Mesenchymal stem cell (in vitro differentiated cells and primary cell): ENCODE measurements around the gene DAB1.

ENCODE experiments used
- DNase-seq: peaks from one replicate; pipeline ENCODE4 v3.0.0-alpha.2; 2013
- H2AFZ ChIP-seq: one replicate; pipeline ENCODE4 v1.6.1; 2013; ENCODE audit warnings: low read depth, mild to moderate bottlenecking, control low read depth, inconsistent platforms, low read length, moderate library complexity
- H2AK5ac ChIP-seq: 2 replicates; pipeline ENCODE4 v1.6.1; 2013; ENCODE audit warnings: low read length, moderate library complexity, mild to moderate bottlenecking, inconsistent platforms; ENCODE audit not compliant: severe bottlenecking
- H2BK120ac ChIP-seq: one replicate; pipeline ENCODE4 v1.6.1; 2013; ENCODE audit warnings: low read depth, mild to moderate bottlenecking, inconsistent platforms, low read length, moderate library complexity
- H2BK12ac ChIP-seq, 2 experiments: one replicate each; pipeline ENCODE4 v1.6.1; 2013; ENCODE audit warnings: inconsistent platforms in 2 of 2, low read length in 2 of 2, mild to moderate bottlenecking in 2 of 2, moderate library complexity in 2 of 2, control low read depth in 1 of 2
- H2BK15ac ChIP-seq: one replicate; pipeline ENCODE4 v1.6.1; 2013; ENCODE audit warnings: mild to moderate bottlenecking, low read depth, inconsistent platforms; ENCODE audit not compliant: poor library complexity, severe bottlenecking
- H2BK5ac ChIP-seq: 2 replicates; pipeline ENCODE4 v1.6.1; 2013; ENCODE audit warnings: low read depth, mild to moderate bottlenecking, low read length, control low read depth, inconsistent platforms; ENCODE audit not compliant: poor library complexity, severe bottlenecking
- H3K14ac ChIP-seq, 2 experiments: one replicate each; pipeline ENCODE4 v1.6.1; 2013; ENCODE audit warnings: inconsistent platforms in 2 of 2, low read length in 2 of 2, control low read depth in 1 of 2, mild to moderate bottlenecking in 1 of 2, moderate library complexity in 1 of 2
- H3K18ac ChIP-seq, 2 experiments: one replicate each; pipeline ENCODE4 v1.6.1; 2013; ENCODE audit warnings: inconsistent platforms in 2 of 2, low read length in 2 of 2, control low read depth in 1 of 2, low read depth in 1 of 2, mild to moderate bottlenecking in 1 of 2
- H3K23ac ChIP-seq, 2 experiments: one replicate each; pipeline ENCODE4 v1.6.1; 2013; ENCODE audit warnings: inconsistent platforms in 2 of 2, low read length in 2 of 2, mild to moderate bottlenecking in 2 of 2, moderate library complexity in 2 of 2, control low read depth in 1 of 2
- H3K27ac ChIP-seq: 2 replicates; pipeline ENCODE4 v1.5.1; 2013; ENCODE audit warnings: mild to moderate bottlenecking, moderate library complexity, low read length, control low read depth, inconsistent platforms; ENCODE audit not compliant: poor library complexity, severe bottlenecking
- H3K27me3 ChIP-seq, 2 experiments: 2 replicates each; pipeline versions ENCODE4 v1.6.1 to v1.7.0; 2013; ENCODE audit warnings: low read length in 2 of 2, mild to moderate bottlenecking in 2 of 2, moderate library complexity in 2 of 2, control low read depth in 1 of 2, inconsistent platforms in 1 of 2; ENCODE audit not compliant: control insufficient read depth in 1 of 2, insufficient read depth in 1 of 2
- H3K36me3 ChIP-seq, 2 experiments: 2 replicates each; pipeline versions ENCODE4 v1.6.1 to v1.7.0; 2013; ENCODE audit warnings: low read length in 2 of 2, control low read depth in 1 of 2, inconsistent platforms in 1 of 2, low read depth in 1 of 2, mild to moderate bottlenecking in 1 of 2; ENCODE audit not compliant: insufficient read depth in 2 of 2, control insufficient read depth in 1 of 2
- H3K4ac ChIP-seq, 2 experiments: one replicate each; pipeline ENCODE4 v1.6.1; 2013; ENCODE audit warnings: inconsistent platforms in 2 of 2, low read length in 2 of 2, mild to moderate bottlenecking in 2 of 2, moderate library complexity in 2 of 2, control low read depth in 1 of 2, low read depth in 1 of 2
- H3K4me1 ChIP-seq: 2 replicates; pipeline ENCODE4 v1.6.1; 2013; ENCODE audit warnings: low read depth, low read length, control low read depth; ENCODE audit not compliant: control insufficient read depth, insufficient read depth
- H3K4me2 ChIP-seq: 2 replicates; pipeline ENCODE4 v1.6.1; 2013; ENCODE audit warnings: low read length, mild to moderate bottlenecking, inconsistent platforms; ENCODE audit not compliant: poor library complexity, severe bottlenecking
- H3K4me3 ChIP-seq, 2 experiments: 2 replicates each; pipeline versions ENCODE4 v1.5.1 to v1.7.0; 2013; ENCODE audit warnings: low read length in 2 of 2, mild to moderate bottlenecking in 2 of 2, control low read depth in 1 of 2, low read depth in 1 of 2; ENCODE audit not compliant: insufficient read depth in 1 of 2
- H3K79me1 ChIP-seq: replicated peaks from 2 replicates; pipeline ENCODE4 v1.6.1; 2013; ENCODE audit warnings: mild to moderate bottlenecking, control low read depth, low read length, inconsistent platforms; ENCODE audit not compliant: poor library complexity, severe bottlenecking
- H3K9ac ChIP-seq: 2 replicates; pipeline ENCODE4 v1.7.0; 2013; ENCODE audit warnings: mild to moderate bottlenecking, low read length, moderate library complexity
- H3K9me3 ChIP-seq: 2 replicates; pipeline ENCODE4 v1.7.0; 2013; ENCODE audit warnings: mild to moderate bottlenecking, low read length; ENCODE audit not compliant: control insufficient read depth
- H4K8ac ChIP-seq: one replicate; pipeline ENCODE4 v1.6.1; 2013; ENCODE audit warnings: inconsistent platforms, mild to moderate bottlenecking, low read length, moderate library complexity
- H4K91ac ChIP-seq: one replicate; pipeline ENCODE4 v1.6.1; 2013; ENCODE audit warnings: mild to moderate bottlenecking, low read length, inconsistent platforms
- WGBS: methylation state at CpG from one replicate; pipeline ENCODE4 v1.1.7; 2013; ENCODE audit warnings: mixed read lengths; 5-methylcytosine and 5-hydroxymethylcytosine counted together

Gene DAB1

DNA sequence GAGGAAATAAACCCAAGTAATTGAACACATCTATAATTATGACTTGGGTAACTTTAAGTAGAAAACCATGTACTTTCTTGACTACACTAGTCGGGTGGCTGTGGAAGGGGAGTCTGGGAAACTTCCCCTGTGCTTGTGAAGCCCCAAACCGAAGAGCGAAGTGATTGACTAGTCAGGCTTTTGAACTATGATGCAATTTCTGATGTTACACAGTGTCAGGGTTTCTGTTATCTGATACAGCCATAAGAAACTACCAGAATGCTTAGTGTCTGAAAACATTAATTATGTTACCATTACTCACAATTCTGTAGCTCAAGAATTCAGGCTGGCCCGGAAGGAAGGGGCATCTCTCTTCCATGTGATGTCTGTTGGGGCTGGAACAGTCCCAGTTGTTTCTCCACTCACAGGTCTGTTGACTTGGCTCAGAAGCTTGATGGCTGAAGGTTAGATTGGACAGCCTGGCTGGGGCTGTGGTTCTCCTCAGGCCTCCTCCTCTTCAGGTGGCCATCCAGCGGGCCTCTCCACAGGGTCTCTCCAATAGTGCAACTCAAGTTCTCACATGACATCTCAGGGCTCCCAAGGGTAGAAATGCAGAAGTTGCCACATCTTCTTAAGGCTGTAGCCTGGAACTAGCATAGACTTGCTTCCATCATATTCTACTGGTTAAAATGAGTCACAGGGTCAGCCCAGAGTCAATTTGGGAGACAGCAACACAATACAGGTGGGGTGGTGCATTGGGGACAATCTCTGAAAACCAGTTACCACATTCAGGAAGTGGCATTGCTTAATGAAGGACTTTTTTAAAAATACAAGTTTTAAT is 449.7 kb downstream of the DAB1 start:
- Histone ChIP-seq H3K4me3 (no peak overlapping the region), H3K4me1 (no peaks in the 10 kb centered on the region), H2BK12ac (no peak overlapping the region), H4K8ac (no peak overlapping the region), H3K18ac (no peak overlapping the region), H3K27me3 (no peaks in the 10 kb centered on the region), H2BK5ac (no peak overlapping the region), H4K91ac (no peak overlapping the region), H3K4me2 (no peak overlapping the region), H2BK15ac (no peak overlapping the region), H2BK120ac (no peak overlapping the region), H3K23ac (no peak overlapping the region), H2AFZ (no peak overlapping the region), H3K9me3 (no peaks in the 10 kb centered on the region), H3K36me3 (no peaks in the 10 kb centered on the region), H3K9ac (no peak overlapping the region), H3K27ac (no peak overlapping the region), H3K79me1 (no peaks in the 10 kb centered on the region), H3K14ac (no peak overlapping the region), H2AK5ac (no peak overlapping the region), H3K4ac (no peak overlapping the region)
- DNase-seq = no peak
- 81% methylated on average over 5 of the region's 5 CpGs for WGBS

DNA sequence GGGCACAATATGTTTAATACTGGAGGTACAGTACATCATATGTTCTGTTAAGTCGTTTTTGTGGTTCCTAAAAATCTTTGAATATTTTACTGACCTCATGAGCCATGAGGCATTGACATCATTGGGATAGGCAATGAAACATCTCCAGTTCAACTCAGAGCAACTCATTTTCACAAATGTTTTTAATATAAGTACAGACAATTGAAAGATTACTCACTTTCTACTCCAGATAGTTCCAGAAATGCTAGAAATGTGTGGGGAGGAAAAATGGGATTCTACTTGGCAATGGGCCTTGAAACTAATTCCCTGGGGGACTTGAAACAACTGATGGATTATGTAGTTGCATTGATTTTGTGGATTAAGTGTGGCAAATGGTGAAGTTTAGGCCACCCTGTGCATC is 450.9 kb downstream of the DAB1 start:
- Histone ChIP-seq H3K27me3 (no peaks in the 10 kb centered on the region), H2AFZ (no peak overlapping the region), H3K14ac (no peak overlapping the region), H3K36me3 (no peaks in the 10 kb centered on the region), H3K27ac (no peak overlapping the region), H2BK120ac (no peak overlapping the region), H4K8ac (no peak overlapping the region), H4K91ac (no peak overlapping the region), H2AK5ac (no peak overlapping the region), H3K4me2 (no peak overlapping the region), H3K79me1 (no peaks in the 10 kb centered on the region), H3K4ac (no peak overlapping the region), H3K18ac (no peak overlapping the region), H3K9ac (no peak overlapping the region), H3K23ac (no peak overlapping the region), H2BK12ac (no peak overlapping the region), H2BK5ac (no peak overlapping the region), H3K9me3 (peaks cover 3% of the 10 kb centered on the region), H2BK15ac (no peak overlapping the region), H3K4me1 (no peaks in the 10 kb centered on the region), H3K4me3 (no peak overlapping the region)
- WGBS = 64% methylated on average over 1 of the region's 1 CpG
- no peak for DNase-seq

DNA sequence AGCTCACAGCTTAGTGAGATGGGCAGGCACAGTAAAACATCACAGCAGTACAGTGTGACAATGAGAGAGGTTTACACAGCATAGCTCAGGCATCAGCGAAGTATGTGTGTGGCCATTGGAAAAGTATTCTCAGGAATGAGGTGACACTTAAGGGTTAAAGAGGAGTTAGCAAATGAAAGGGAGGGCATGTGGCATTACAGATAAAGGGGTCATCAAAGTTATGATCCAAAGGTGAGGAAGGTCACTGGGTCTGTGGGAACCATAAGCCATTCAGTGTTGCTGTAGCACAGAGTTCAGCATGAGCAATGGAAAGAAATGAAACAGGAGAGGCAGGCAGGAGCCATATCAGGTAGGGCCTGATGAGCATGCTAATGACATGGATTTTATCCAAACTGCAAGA is 453.6 kb downstream of the DAB1 start:
- no peaks in the 10 kb centered on the region for H3K36me3 ChIP-seq
- no peak overlapping the region for H2BK15ac ChIP-seq
- no peaks in the 10 kb centered on the region for H3K4me1 ChIP-seq

DNA sequence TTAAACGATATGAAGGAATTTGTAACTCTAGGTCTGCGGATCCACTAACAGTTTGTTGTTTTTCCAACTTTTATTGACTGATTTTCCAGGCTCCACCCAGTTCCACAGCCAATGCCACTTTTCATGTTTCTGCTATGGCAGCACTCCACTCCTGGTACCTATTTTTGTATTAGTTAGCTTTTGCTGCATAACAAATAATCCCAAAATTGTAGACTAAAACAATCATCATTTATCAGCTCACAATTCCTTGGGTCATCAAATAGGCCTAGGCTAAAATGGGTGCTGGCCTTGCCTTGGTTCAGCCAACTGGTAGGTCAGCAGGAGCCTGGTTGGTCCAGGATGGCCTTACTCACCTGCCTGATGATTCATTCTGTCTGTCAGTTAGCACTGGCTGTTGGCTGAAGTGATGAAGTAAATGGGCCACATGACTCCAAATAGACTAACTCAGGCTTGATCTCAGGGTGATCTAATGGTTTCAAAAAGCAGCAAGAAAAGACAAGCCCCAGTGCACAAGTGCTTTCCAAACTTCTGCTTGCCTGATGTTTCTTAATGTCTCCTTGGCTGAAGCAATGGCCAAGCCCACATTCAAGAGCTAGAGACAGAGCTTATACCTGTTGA is 454.9 kb downstream of the DAB1 start:
- Histone ChIP-seq H3K4ac (no peak overlapping the region), H2BK5ac (no peak overlapping the region), H4K8ac (no peak overlapping the region), H4K91ac (no peak overlapping the region), H3K27me3 (no peaks in the 10 kb centered on the region), H2AFZ (no peak overlapping the region), H3K18ac (no peak overlapping the region), H3K27ac (no peak overlapping the region), H3K4me1 (no peaks in the 10 kb centered on the region), H2BK120ac (no peak overlapping the region), H2BK15ac (no peak overlapping the region), H2BK12ac (no peak overlapping the region), H3K9me3 (peaks cover 3% of the 10 kb centered on the region), H3K4me2 (no peak overlapping the region), H3K36me3 (no peaks in the 10 kb centered on the region), H3K4me3 (no peak overlapping the region), H3K79me1 (no peaks in the 10 kb centered on the region), H3K9ac (no peak overlapping the region), H2AK5ac (no peak overlapping the region), H3K23ac (no peak overlapping the region), H3K14ac (no peak overlapping the region)
- 95% methylated on average over 2 of the region's 2 CpGs for WGBS
- no peak for DNase-seq

More for the DNA sequence above, 453.6 kb downstream of the DAB1 start:
- no peak overlapping the region for H3K23ac ChIP-seq
- no peak overlapping the region for H3K14ac ChIP-seq
- no peak overlapping the region for H2BK120ac ChIP-seq
- no peak overlapping the region for H3K4ac ChIP-seq
- 76% methylated on average over 1 of the region's 1 CpG for whole genome bisulfite sequencing
- H3K9ac ChIP-seq = no peak overlapping the region
- no peak overlapping the region for H2AFZ ChIP-seq
- no peak overlapping the region for H3K4me3 ChIP-seq
- no peak overlapping the region for H2BK12ac ChIP-seq
- no peak overlapping the region for H2BK5ac ChIP-seq
- no peak overlapping the region for H3K18ac ChIP-seq
- H3K4me2 ChIP-seq = no peak overlapping the region
- no peak overlapping the region for H2AK5ac ChIP-seq
- H3K79me1 ChIP-seq = no peaks in the 10 kb centered on the region
- H3K27me3 ChIP-seq = no peaks in the 10 kb centered on the region
- peaks cover 3% of the 10 kb centered on the region for H3K9me3 ChIP-seq
- H4K91ac ChIP-seq = no peak overlapping the region
- H3K27ac ChIP-seq = no peak overlapping the region
- DNase-seq = no peak
- no peak overlapping the region for H4K8ac ChIP-seq
